GM23338 (cell line): ENCODE results near the gene NEURL3. TPM values are rescaled to one million over a fixed set of nuclear protein-coding genes. Genes with fewer than 3 reads are reported as not detected.

Experiments
- ATAC-seq: fragments of 200-7000 bp; cut with Tn5 transposase; 3 replicates; pipeline ENCODE4 v1.9.1; 2020
- DNase-seq: peaks from one replicate; pipeline ENCODE4 v3.0.0-alpha.2; 2015; ENCODE audit warnings: low spot score
- H2AFZ ChIP-seq: fragments of 200-600 bp; sonication (generic); 2 replicates; pipeline ENCODE4 v1.8.0; 2016; ENCODE audit warnings: antibody characterized with exemption, mild to moderate bottlenecking, moderate library complexity
- H3F3A ChIP-seq: fragments of 200-600 bp; sonication (generic); replicated peaks from 2 replicates; pipeline ENCODE4 v1.8.0; 2017; ENCODE audit warnings: antibody characterized with exemption, mixed run types, low read depth
- H3K27ac ChIP-seq: fragments of 200-600 bp; sonication (generic); 2 replicates; pipeline ENCODE4 v1.6.1; 2016; ENCODE audit warnings: low read depth
- H3K27me3 ChIP-seq: fragments of 200-600 bp; sonication (generic); 2 replicates; pipeline ENCODE4 v1.8.0; 2016; ENCODE audit warnings: mild to moderate bottlenecking, mixed run types, moderate library complexity; ENCODE audit not compliant: insufficient read depth
- H3K36me3 ChIP-seq: fragments of 200-600 bp; sonication (generic); 2 replicates; pipeline ENCODE4 v1.8.0; 2016; ENCODE audit warnings: mild to moderate bottlenecking; ENCODE audit not compliant: insufficient read depth
- H3K4me1 ChIP-seq: fragments of 200-600 bp; sonication (generic); 2 replicates; pipeline ENCODE4 v1.8.0; 2016; ENCODE audit warnings: mild to moderate bottlenecking, moderate library complexity; ENCODE audit not compliant: insufficient read depth
- H3K4me2 ChIP-seq: fragments of 200-600 bp; sonication (generic); 2 replicates; pipeline ENCODE4 v1.7.1; 2017; ENCODE audit warnings: mixed run types
- H3K4me3 ChIP-seq: fragments of 200-600 bp; sonication (generic); 2 replicates; pipeline ENCODE4 v1.6.1; 2016; ENCODE audit warnings: mixed run types
- H3K79me2 ChIP-seq: fragments of 200-600 bp; sonication (generic); replicated peaks from 2 replicates; pipeline ENCODE4 v1.8.0; 2017; ENCODE audit warnings: mild to moderate bottlenecking; ENCODE audit not compliant: insufficient read depth
- H3K9me2 ChIP-seq: fragments of 200-600 bp; sonication (generic); 2 replicates; pipeline ENCODE4 v1.8.0; 2017; ENCODE audit not compliant: insufficient read depth
- H4K20me1 ChIP-seq: fragments of 200-600 bp; sonication (generic); replicated peaks from 2 replicates; pipeline ENCODE4 v1.8.0; 2017; ENCODE audit warnings: mild to moderate bottlenecking; ENCODE audit not compliant: insufficient read depth
- H3K27ac Mint-ChIP-seq: 2 replicates; pipeline ENCODE4 v1.8.0; 2020; ENCODE audit warnings: inconsistent platforms, mild to moderate bottlenecking, moderate library complexity, mixed read lengths
- H3K27me3 Mint-ChIP-seq: 3 replicates; pipeline ENCODE4 v1.8.0; 2022; ENCODE audit warnings: low read depth, mild to moderate bottlenecking, moderate library complexity, mixed read lengths, inconsistent platforms; ENCODE audit not compliant: insufficient read depth, poor library complexity
- H3K36me3 Mint-ChIP-seq: 3 replicates; pipeline ENCODE4 v1.8.0; 2021; ENCODE audit warnings: low read depth, mild to moderate bottlenecking, inconsistent platforms, moderate library complexity, mixed read lengths
- H3K4me1 Mint-ChIP-seq: 3 replicates; pipeline ENCODE4 v1.8.0; 2020; ENCODE audit warnings: mild to moderate bottlenecking, inconsistent platforms, mixed read lengths
- H3K4me3 Mint-ChIP-seq: 3 replicates; pipeline ENCODE4 v1.8.0; 2021; ENCODE audit warnings: moderate library complexity, mild to moderate bottlenecking, inconsistent platforms, mixed read lengths
- H3K9me3 Mint-ChIP-seq: 3 replicates; pipeline ENCODE4 v1.8.0; 2020; ENCODE audit warnings: moderate library complexity, mild to moderate bottlenecking, inconsistent platforms, mixed read lengths
- CREB1 ChIP-seq: fragments of 250-450 bp; sonication (Bioruptor Pico); IDR thresholded peaks from 2 replicates; pipeline ENCODE4 v1.5.0; 2020; ENCODE audit warnings: low read depth, mild to moderate bottlenecking, moderate library complexity
- EZH2 ChIP-seq: fragments of 200-600 bp; sonication (generic); IDR thresholded peaks from one replicate; pipeline ENCODE4 v1.8.0; 2017; ENCODE audit warnings: antibody characterized with exemption, mild to moderate bottlenecking, low read depth; ENCODE audit not compliant: unreplicated experiment
- EZH2phosphoT487 ChIP-seq: fragments of 200-600 bp; sonication (generic); IDR thresholded peaks from one replicate; pipeline ENCODE4 v1.8.1; 2018; ENCODE audit warnings: antibody characterized with exemption; ENCODE audit not compliant: unreplicated experiment
- JUNB ChIP-seq: IDR thresholded peaks from one replicate; pipeline ENCODE4 v1.6.1; 2016; ENCODE audit warnings: antibody characterized with exemption; ENCODE audit not compliant: unreplicated experiment
- NANOG ChIP-seq: IDR thresholded peaks from 2 replicates; pipeline ENCODE4 v1.6.1; 2016; ENCODE audit warnings: antibody characterized with exemption, borderline replicate concordance
- POLR2AphosphoS5 ChIP-seq: IDR thresholded peaks from 2 replicates; pipeline ENCODE4 v1.6.1; 2016; ENCODE audit warnings: antibody characterized with exemption, low read depth
- STAT1 ChIP-seq: IDR thresholded peaks from one replicate; pipeline ENCODE4 v1.6.1; 2016; ENCODE audit warnings: antibody characterized with exemption; ENCODE audit not compliant: unreplicated experiment
- ZNF114 ChIP-seq: fragments of 250-450 bp; sonication (Bioruptor Pico); IDR thresholded peaks from 2 replicates; pipeline ENCODE4 v1.5.0; 2020; ENCODE audit warnings: mild to moderate bottlenecking, moderate library complexity
- ZNF331 ChIP-seq: fragments of 250-450 bp; sonication (Bioruptor Pico); IDR thresholded peaks from 2 replicates; pipeline ENCODE4 v1.5.0; 2020; ENCODE audit warnings: low read depth, mild to moderate bottlenecking, moderate library complexity
- polyA plus RNA-seq: library from polyadenylated mRNA; unstranded; fragments of >200 nt; fragmentation: Nextera tagmentation; extraction: Ambion mirVana; gene quantifications from 2 replicates; pipeline ENCODE4 v1.2.1, GENCODE V29; 2016
- total RNA-seq: library from RNA; depleted of rRNA; stranded (reverse); fragments of >200 nt; shearing (Covaris generic); gene quantifications from 2 replicates; pipeline ENCODE4 v1.2.3, GENCODE V29; 2014
- TF ChIP-seq, protein P1 (sequence below): IDR thresholded peaks from 2 replicates; pipeline ENCODE4 v1.6.1; 2016; ENCODE audit warnings: antibody characterized with exemption
- TF ChIP-seq, protein P2 (sequence below), 2 experiments: fragments of 200-600 bp in 1 of 2; sonication (generic) in 1 of 2; conservative IDR thresholded peaks; 2 replicates each; pipeline versions ENCODE4 v1.5.1 to v1.6.1; 2016 to 2017; ENCODE audit warnings: antibody characterized with exemption in 2 of 2, low read depth in 2 of 2, mild to moderate bottlenecking in 2 of 2, moderate library complexity in 1 of 2
- TF ChIP-seq, protein P3 (sequence below): IDR thresholded peaks from one replicate; pipeline ENCODE4 v1.6.1; 2018; ENCODE audit warnings: antibody characterized with exemption; ENCODE audit not compliant: unreplicated experiment

Gene NEURL3
- total and polyA plus RNA-seq, 2 experiments from 2014 or later, result 0.21 TPM; not detected in 1

DNA sequence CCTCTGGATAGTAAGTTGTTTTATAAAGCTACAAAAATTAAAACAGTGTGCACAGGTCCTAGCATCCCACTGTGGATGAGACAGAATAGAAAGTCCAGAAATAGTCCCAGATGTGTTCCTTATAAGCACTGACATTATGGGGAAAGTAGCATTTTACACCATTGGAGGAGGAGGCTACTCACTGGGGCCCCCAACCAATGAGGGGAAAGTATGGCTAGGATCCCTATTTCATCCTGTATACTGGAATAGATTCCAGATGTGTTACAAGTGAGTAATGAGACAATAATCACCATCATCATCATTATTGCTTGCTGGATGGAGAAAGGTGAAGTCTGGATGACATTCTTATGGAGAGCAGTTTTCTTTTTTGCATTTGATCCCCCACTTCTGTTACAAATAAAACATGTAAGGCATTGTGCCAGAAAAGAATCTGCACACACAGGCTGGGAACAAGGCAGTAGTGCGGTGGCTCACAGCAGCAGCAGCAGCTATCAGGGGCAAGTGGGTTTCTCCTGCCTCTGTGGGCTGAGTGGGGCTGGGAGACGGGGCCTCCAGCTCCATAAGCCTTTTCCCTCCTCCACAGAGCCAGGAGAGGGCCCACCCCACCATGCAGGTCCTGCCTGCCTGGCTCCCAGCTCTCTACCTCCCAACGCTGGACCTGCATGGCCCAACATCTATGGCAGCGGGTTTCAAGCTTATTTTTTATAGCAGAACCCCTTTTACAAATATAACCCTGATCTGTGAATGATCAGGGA is 36.4 kb upstream of the NEURL3 start (continued):
- no peak for TF ChIP-seq ZNF331 (CRISPR knock-in tag)
- TF ChIP-seq, protein P1, sequence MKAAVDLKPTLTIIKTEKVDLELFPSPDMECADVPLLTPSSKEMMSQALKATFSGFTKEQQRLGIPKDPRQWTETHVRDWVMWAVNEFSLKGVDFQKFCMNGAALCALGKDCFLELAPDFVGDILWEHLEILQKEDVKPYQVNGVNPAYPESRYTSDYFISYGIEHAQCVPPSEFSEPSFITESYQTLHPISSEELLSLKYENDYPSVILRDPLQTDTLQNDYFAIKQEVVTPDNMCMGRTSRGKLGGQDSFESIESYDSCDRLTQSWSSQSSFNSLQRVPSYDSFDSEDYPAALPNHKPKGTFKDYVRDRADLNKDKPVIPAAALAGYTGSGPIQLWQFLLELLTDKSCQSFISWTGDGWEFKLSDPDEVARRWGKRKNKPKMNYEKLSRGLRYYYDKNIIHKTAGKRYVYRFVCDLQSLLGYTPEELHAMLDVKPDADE, result no peak
- TF ChIP-seq, protein P2, sequence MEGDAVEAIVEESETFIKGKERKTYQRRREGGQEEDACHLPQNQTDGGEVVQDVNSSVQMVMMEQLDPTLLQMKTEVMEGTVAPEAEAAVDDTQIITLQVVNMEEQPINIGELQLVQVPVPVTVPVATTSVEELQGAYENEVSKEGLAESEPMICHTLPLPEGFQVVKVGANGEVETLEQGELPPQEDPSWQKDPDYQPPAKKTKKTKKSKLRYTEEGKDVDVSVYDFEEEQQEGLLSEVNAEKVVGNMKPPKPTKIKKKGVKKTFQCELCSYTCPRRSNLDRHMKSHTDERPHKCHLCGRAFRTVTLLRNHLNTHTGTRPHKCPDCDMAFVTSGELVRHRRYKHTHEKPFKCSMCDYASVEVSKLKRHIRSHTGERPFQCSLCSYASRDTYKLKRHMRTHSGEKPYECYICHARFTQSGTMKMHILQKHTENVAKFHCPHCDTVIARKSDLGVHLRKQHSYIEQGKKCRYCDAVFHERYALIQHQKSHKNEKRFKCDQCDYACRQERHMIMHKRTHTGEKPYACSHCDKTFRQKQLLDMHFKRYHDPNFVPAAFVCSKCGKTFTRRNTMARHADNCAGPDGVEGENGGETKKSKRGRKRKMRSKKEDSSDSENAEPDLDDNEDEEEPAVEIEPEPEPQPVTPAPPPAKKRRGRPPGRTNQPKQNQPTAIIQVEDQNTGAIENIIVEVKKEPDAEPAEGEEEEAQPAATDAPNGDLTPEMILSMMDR (conservative IDR thresholded peaks at IDR 0.05; ENCODE audit: low read depth in 2 of 2), result no peak

DNA sequence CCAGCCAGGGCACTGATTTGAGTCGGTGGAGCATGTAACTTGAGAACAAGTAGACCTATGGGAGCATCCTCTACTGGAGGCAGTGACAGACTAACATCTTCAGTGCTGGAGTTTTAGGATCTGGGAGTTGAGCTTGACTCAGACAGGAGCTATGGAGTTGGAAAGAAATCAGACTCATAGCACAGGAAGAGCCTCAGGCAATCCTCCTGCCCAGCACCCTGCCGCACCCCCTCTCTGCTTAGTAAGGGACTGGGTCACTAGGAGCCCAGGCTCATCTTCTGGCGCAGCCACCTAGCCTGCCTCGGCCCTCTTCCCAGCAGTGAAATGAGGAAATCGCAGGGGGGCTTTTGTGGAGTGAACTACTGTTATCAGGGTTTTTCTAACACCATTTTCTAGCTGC is 35.0 kb upstream of the NEURL3 start:
- H3F3A ChIP-seq, result 0 out of 2 replicates have a peak, but pooled peaks cover 3% of the 10 kb centered on the region
- H3K9me3 Mint-ChIP-seq, result no peaks in the 10 kb centered on the region
- H3K36me3 ChIP-seq, result no peaks in the 10 kb centered on the region
- no peak overlapping the region for H3K27ac Mint-ChIP-seq
- peaks cover 31% of the 10 kb centered on the region for H3K27me3 Mint-ChIP-seq
- H3K9me2 ChIP-seq, result no peaks in the 10 kb centered on the region; the same call in 1 of the 2 replicates
- 0 out of 2 replicates have a peak, but pooled peaks cover 7% of the 10 kb centered on the region for H3K79me2 ChIP-seq
- H3K36me3 Mint-ChIP-seq, result peaks cover 11% of the 10 kb centered on the region
- no peak overlapping the region for H2AFZ ChIP-seq
- DNase-seq, result no peak
- TF ChIP-seq CREB1 (CRISPR knock-in tag) (no peak), EZH2phosphoT487 (no peak), NANOG (no peak), STAT1 (no peak), POLR2AphosphoS5 (no peak), EZH2 (no peak), ZNF114 (CRISPR knock-in tag) (no peak), JUNB (no peak)
- TF ChIP-seq, protein P3, sequence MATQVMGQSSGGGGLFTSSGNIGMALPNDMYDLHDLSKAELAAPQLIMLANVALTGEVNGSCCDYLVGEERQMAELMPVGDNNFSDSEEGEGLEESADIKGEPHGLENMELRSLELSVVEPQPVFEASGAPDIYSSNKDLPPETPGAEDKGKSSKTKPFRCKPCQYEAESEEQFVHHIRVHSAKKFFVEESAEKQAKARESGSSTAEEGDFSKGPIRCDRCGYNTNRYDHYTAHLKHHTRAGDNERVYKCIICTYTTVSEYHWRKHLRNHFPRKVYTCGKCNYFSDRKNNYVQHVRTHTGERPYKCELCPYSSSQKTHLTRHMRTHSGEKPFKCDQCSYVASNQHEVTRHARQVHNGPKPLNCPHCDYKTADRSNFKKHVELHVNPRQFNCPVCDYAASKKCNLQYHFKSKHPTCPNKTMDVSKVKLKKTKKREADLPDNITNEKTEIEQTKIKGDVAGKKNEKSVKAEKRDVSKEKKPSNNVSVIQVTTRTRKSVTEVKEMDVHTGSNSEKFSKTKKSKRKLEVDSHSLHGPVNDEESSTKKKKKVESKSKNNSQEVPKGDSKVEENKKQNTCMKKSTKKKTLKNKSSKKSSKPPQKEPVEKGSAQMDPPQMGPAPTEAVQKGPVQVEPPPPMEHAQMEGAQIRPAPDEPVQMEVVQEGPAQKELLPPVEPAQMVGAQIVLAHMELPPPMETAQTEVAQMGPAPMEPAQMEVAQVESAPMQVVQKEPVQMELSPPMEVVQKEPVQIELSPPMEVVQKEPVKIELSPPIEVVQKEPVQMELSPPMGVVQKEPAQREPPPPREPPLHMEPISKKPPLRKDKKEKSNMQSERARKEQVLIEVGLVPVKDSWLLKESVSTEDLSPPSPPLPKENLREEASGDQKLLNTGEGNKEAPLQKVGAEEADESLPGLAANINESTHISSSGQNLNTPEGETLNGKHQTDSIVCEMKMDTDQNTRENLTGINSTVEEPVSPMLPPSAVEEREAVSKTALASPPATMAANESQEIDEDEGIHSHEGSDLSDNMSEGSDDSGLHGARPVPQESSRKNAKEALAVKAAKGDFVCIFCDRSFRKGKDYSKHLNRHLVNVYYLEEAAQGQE, result no peak
- peaks cover 39% of the 10 kb centered on the region for H3K27me3 ChIP-seq
- peak overlapping the region; percentile 77; the same call in 1 of the 2 replicates for H3K4me3 ChIP-seq
- peak overlapping the region; percentile 33; the same call in 2 of the 3 replicates for H3K4me3 Mint-ChIP-seq
- peaks cover 20% of the 10 kb centered on the region for H3K4me1 ChIP-seq
- peak overlapping the region; percentile 93; the same call in 1 of the 2 replicates for H3K4me2 ChIP-seq
- H3K4me1 Mint-ChIP-seq, result peaks cover 26% of the 10 kb centered on the region
- ATAC-seq, result no peak
- no peak overlapping the region for H3K27ac ChIP-seq
- H4K20me1 ChIP-seq, result peaks cover 5% of the 10 kb centered on the region; the same call in 1 of the 2 replicates
